ENCODE results near the gene ADGRG6.

The ADGRG6 gene

DNA sequence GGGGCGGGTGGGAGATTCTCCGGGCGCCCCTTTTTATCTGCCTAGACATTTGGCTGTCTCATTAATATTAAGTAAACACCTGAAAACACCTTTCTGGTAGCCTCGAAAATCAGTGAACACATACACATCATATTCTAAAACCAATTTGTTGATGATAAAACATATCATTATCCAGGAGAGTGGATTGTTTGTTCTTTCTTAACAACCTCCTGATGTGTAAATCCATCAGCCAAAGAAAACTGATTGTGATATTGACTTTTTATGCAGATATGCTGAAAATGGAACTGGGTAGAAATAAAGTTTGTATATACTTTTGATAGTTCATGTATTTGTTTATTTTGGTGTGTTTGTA, 75.7 kb downstream of the ADGRG6 start:
- Histone ChIP-seq H3K27ac (ENCODE audit: low read length) (no peak overlapping the region), H3K4me3 (ENCODE audit: low read depth in 1 of 2, low read length in 2 of 2) (no peak overlapping the region), H3K36me3 (ENCODE audit: control insufficient read depth in 1 of 2, insufficient read depth in 2 of 2, low read length in 2 of 2) (no peaks in the 10 kb centered on the region), H3K4me1 (ENCODE audit: control insufficient read depth in 1 of 2, insufficient read depth in 2 of 2, low read length in 2 of 2) (peaks cover 11 to 12% of the 10 kb centered on the region in 2 donors), H3K9me3 (ENCODE audit: control insufficient read depth in 1 of 2, low read length in 2 of 2) (no peaks in the 10 kb centered on the region), H3K27me3 (ENCODE audit: low read depth, low read length) (no peaks in the 10 kb centered on the region)

DNA sequence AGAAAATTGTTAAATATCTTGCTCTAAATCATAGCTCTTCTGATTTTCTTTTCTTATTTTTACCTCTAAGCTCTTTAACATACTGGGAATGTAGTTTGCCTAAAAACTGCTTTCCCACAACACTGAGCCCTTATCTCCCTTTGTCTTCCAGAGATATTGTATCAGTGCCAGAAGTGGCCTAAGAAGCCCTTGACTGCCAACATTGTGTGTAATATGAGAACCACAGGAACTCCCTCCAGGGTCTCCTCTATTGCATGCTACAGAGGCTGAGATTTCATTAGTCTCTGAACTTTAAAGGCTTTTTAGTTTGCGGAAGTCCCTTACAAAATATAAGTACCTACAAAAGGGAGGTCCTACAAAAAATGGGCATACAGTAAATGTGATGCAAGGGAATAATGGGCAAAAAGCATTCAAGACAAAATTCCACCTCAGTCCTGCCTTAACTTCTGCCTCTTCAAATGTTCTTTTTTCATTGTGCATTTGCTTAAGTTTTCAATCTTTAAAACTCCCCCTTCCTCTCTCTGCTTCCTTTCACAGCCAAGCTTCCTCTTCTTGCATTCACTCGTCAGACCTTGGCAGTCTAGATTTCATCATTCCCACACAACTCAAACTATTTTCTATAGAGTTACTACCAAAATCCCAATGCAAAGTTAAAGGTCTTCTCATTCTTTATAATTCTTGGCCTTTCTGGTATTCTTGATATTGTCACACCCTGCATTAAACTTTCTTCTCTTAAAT, 76.5 kb downstream of the ADGRG6 start:
- Histone ChIP-seq H3K9me3 (ENCODE audit: control insufficient read depth in 1 of 2, low read length in 2 of 2) (no peaks in the 10 kb centered on the region), H3K36me3 (ENCODE audit: control insufficient read depth in 1 of 2, insufficient read depth in 2 of 2, low read length in 2 of 2) (no peaks in the 10 kb centered on the region), H3K4me3 (ENCODE audit: low read depth in 1 of 2, low read length in 2 of 2) (no peak overlapping the region), H3K4me1 (ENCODE audit: control insufficient read depth in 1 of 2, insufficient read depth in 2 of 2, low read length in 2 of 2) (peaks cover 11 to 12% of the 10 kb centered on the region in 2 donors), H3K27me3 (ENCODE audit: low read depth, low read length) (no peaks in the 10 kb centered on the region), H3K27ac (ENCODE audit: low read length) (no peak overlapping the region)

DNA sequence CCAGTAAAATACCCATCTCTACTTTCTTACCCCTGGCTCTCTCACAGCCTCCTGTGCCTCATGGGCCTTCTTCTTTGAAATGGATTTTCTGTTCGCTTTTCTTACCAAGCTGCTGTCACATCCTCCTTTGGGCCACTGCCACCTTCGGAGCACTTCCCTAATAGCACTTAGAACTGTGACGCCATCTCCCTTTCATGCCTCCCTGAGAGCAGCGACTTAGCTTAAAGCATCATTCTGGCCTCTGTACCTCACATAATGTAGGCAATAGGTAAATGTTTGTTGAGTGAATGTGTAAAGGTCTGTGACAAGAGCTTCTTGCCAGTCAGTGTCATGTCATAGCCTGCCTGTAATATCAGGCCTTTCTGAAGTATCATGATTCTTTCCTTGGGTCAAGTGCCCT, 78.8 kb downstream of the ADGRG6 start:
- Histone ChIP-seq H3K4me1 (ENCODE audit: control insufficient read depth in 1 of 2, insufficient read depth in 2 of 2, low read length in 2 of 2) (peaks cover 11 to 12% of the 10 kb centered on the region in 2 donors), H3K9me3 (ENCODE audit: control insufficient read depth in 1 of 2, low read length in 2 of 2) (no peaks in the 10 kb centered on the region), H3K4me3 (ENCODE audit: low read depth in 1 of 2, low read length in 2 of 2) (no peak overlapping the region), H3K27me3 (ENCODE audit: low read depth, low read length) (no peaks in the 10 kb centered on the region), H3K36me3 (ENCODE audit: control insufficient read depth in 1 of 2, insufficient read depth in 2 of 2, low read length in 2 of 2) (no peaks in the 10 kb centered on the region), H3K27ac (ENCODE audit: low read length) (no peak overlapping the region)

DNA sequence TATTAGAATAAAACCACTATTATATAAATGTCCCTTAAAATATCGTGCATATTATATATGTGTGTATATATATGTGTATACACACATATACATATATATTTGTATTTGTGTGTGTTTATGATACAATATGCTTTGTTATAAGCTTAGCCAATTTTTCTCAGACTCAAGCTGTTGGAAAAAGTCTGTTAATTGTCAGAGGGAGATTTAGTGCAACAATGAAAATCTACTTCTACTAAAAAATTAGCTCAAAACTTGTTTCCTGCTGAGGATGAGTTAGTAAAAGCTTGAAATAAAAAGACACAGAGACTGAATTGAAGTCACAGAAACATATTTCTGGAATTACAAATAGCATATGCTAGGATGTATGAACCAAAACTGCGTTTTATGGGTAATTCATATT, 79.4 kb downstream of the ADGRG6 start:
- no peaks in the 10 kb centered on the region for H3K27me3 ChIP-seq (ENCODE audit: low read depth, low read length)
- H3K9me3 ChIP-seq (ENCODE audit: control insufficient read depth in 1 of 2, low read length in 2 of 2): no peaks in the 10 kb centered on the region
- no peak overlapping the region for H3K4me3 ChIP-seq (ENCODE audit: low read depth in 1 of 2, low read length in 2 of 2)
- no peaks in the 10 kb centered on the region for H3K36me3 ChIP-seq (ENCODE audit: control insufficient read depth in 1 of 2, insufficient read depth in 2 of 2, low read length in 2 of 2)
- peaks cover 11 to 12% of the 10 kb centered on the region in 2 donors for H3K4me1 ChIP-seq (ENCODE audit: control insufficient read depth in 1 of 2, insufficient read depth in 2 of 2, low read length in 2 of 2)
- H3K27ac ChIP-seq (ENCODE audit: low read length): no peak overlapping the region

DNA sequence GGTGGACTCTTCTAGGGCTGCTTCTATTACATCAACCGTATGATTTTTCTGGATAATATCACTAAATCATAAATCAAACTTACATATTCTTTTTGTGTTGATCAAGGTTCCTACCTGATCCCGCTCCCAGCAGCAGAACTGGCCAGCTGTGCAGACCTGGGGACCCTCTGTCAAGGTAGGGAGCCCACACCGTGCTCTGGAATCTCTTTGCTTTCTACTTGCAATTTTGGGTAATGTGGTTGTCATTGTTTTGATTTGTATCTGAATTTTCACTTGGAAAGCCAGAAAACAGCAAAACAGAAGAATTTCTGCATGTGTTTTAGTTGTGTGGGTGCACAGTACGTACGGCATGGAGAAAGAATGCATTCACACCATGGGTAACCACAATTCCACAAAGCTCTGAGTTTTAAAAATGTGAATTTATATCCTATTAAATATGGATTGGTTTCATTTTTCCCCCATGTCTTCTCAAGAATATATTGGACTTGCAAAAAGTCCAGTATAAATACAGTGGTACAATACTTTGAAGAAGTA, 80.1 kb downstream of the ADGRG6 start:
- H3K4me3 ChIP-seq (ENCODE audit: low read depth in 1 of 2, low read length in 2 of 2): no peak overlapping the region
- H3K27me3 ChIP-seq (ENCODE audit: low read depth, low read length): no peaks in the 10 kb centered on the region

DNA sequence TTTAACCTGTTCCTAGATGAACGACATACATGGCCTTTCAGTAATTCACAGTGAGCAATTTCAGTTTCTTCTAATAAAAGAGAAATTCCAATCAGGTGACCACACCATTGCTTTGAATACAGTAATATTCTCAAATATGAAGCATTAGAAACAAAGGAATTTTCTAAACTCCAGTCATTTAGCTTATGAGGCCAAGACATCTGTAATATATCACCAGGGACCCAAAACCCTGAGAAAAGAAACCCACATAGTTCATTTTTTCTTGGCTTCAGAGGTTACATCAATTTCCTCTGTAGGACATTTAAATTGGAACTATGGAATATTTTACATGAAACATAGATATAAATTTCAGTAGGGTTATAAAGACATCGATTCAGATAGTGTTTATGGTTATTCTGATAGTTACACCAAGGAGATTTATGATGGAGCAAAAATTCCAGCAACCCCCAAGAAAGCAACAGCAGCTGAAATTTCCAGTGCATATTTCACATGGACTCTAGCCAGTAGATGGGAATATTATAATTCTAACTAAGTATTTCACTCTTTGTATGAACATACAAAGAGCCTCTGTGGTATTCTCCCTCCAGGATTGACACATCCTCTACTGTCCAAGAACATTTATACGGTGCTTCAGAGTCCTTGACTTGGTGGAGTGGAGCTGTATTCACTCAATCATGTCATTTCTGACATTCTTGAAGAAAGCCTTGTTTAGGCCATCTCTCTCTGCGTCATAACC, 82.9 kb downstream of the ADGRG6 start:
- H3K27me3 ChIP-seq (ENCODE audit: low read depth, low read length): no peaks in the 10 kb centered on the region
- no peaks in the 10 kb centered on the region for H3K36me3 ChIP-seq (ENCODE audit: control insufficient read depth in 1 of 2, insufficient read depth in 2 of 2, low read length in 2 of 2)
- no peak overlapping the region for H3K27ac ChIP-seq (ENCODE audit: low read length)
- H3K9me3 ChIP-seq (ENCODE audit: control insufficient read depth in 1 of 2, low read length in 2 of 2): no peaks in the 10 kb centered on the region
- H3K4me3 ChIP-seq (ENCODE audit: low read depth in 1 of 2, low read length in 2 of 2): no peak overlapping the region
- H3K4me1 ChIP-seq (ENCODE audit: control insufficient read depth in 1 of 2, insufficient read depth in 2 of 2, low read length in 2 of 2): no peaks in the 10 kb centered on the region

More for the DNA sequence above, 80.1 kb downstream of the ADGRG6 start:
- Histone ChIP-seq H3K9me3 (ENCODE audit: control insufficient read depth in 1 of 2, low read length in 2 of 2) (no peaks in the 10 kb centered on the region), H3K36me3 (ENCODE audit: control insufficient read depth in 1 of 2, insufficient read depth in 2 of 2, low read length in 2 of 2) (no peaks in the 10 kb centered on the region), H3K4me1 (ENCODE audit: control insufficient read depth in 1 of 2, insufficient read depth in 2 of 2, low read length in 2 of 2) (peaks cover 11 to 12% of the 10 kb centered on the region in 2 donors), H3K27ac (ENCODE audit: low read length) (no peak overlapping the region)

DNA sequence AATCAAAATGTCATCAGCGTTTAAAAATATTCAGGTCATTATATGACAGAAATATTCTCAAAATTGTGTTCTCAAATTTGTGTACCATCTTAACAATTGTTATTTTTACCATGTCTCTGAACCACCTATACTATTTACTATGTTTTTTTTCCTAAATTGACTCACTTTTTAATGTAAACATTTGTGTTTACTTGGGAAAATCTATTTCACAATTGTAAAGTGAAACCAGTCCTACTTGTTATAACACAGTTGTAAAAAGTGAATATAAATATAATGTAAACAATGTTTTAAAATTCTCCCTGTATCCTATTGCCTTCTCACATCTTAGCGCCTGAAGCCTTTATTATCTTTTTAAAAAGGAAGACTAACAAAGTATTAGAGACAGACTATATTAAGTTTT, 83.5 kb downstream of the ADGRG6 start:
- Histone ChIP-seq H3K27ac (ENCODE audit: low read length) (no peak overlapping the region), H3K9me3 (ENCODE audit: control insufficient read depth in 1 of 2, low read length in 2 of 2) (no peaks in the 10 kb centered on the region), H3K4me3 (ENCODE audit: low read depth in 1 of 2, low read length in 2 of 2) (no peak overlapping the region), H3K27me3 (ENCODE audit: low read depth, low read length) (no peaks in the 10 kb centered on the region), H3K36me3 (ENCODE audit: control insufficient read depth in 1 of 2, insufficient read depth in 2 of 2, low read length in 2 of 2) (no peaks in the 10 kb centered on the region), H3K4me1 (ENCODE audit: control insufficient read depth in 1 of 2, insufficient read depth in 2 of 2, low read length in 2 of 2) (no peaks in the 10 kb centered on the region)

DNA sequence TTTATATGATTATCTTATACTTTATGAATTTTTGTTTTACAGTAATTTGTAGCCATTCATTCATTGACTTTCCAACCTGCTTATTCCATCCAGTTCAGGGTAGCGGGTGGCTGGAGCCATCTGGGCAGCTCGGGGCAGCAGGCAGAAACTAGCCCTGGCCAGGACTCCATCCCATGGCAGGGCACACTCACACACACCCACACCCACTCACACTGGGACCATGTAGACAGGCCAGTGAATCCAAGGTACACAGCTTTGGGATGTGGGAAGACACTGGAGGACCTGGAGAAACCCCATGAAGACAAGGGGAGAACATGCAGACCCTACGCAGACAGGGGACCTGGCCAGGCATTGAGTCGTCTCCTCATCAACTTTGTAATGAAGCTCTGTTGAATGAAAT, 84.8 kb downstream of the ADGRG6 start:
- Histone ChIP-seq H3K4me1 (ENCODE audit: control insufficient read depth in 1 of 2, insufficient read depth in 2 of 2, low read length in 2 of 2) (no peaks in the 10 kb centered on the region), H3K27me3 (ENCODE audit: low read depth, low read length) (no peaks in the 10 kb centered on the region), H3K27ac (ENCODE audit: low read length) (no peak overlapping the region), H3K4me3 (ENCODE audit: low read depth in 1 of 2, low read length in 2 of 2) (no peak overlapping the region), H3K36me3 (ENCODE audit: control insufficient read depth in 1 of 2, insufficient read depth in 2 of 2, low read length in 2 of 2) (no peaks in the 10 kb centered on the region), H3K9me3 (ENCODE audit: control insufficient read depth in 1 of 2, low read length in 2 of 2) (no peaks in the 10 kb centered on the region)

DNA sequence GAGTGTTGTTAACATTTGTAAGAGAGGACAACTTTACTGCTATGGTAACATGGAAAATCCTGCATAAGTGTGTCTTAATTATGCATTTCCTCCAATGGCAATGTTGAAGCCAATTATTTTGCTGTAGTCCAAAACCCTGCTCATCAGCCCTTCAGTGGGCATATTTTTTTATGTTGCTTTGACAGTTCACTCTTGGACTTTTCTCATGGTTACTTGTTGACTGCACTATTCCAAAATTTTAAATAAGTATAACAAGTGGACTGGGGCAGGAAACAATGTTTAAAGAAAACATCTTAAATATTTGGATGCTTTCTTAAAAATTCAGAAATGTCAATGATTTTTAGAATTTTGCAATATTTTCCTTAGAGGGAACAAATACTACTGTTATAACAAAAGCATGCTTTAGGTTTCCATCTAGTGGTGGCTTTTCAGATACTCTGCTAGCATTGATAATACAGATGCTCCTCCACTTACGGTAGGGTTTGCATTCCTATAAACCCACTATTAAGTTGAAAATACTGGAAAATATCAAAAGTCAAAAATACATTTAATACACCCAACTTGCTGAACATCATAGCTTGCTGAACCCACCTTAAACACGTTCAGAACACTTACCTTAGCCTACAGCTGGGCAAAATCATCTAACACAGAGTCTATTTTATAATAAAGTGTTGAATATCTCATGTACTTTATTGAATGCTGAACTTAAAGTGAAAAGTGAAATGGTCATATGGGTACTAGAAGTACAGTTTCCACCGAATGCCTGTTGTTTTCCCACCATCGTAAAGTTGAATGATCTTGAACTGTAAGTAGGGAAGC, 86.4 kb downstream of the ADGRG6 start:
- Histone ChIP-seq H3K4me3 (ENCODE audit: low read depth in 1 of 2, low read length in 2 of 2) (no peak overlapping the region), H3K27me3 (ENCODE audit: low read depth, low read length) (no peaks in the 10 kb centered on the region), H3K36me3 (ENCODE audit: control insufficient read depth in 1 of 2, insufficient read depth in 2 of 2, low read length in 2 of 2) (no peaks in the 10 kb centered on the region), H3K27ac (ENCODE audit: low read length) (no peak overlapping the region), H3K4me1 (ENCODE audit: control insufficient read depth in 1 of 2, insufficient read depth in 2 of 2, low read length in 2 of 2) (no peaks in the 10 kb centered on the region), H3K9me3 (ENCODE audit: control insufficient read depth in 1 of 2, low read length in 2 of 2) (no peaks in the 10 kb centered on the region)

DNA sequence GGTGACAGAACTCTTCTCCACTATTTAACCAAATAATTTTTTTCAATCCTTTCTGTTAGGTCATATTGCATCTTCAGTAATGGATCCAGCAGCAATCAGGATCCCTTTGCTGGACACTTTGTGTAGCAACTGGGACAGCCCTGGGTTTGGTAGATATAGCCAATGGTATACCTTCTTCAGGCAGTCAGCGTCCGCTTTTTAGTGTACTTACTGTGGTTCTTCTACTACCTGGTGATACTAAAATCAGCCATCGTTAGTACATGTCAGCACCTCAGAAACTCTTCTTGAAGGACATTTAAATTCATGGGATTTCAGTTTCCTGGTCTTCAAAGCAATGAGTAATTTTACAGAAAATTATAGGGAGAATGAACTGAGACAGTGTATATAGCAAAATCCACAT, 93.5 kb downstream of the ADGRG6 start:
- no peaks in the 10 kb centered on the region for H3K36me3 ChIP-seq (ENCODE audit: control insufficient read depth in 1 of 2, insufficient read depth in 2 of 2, low read length in 2 of 2)
- no peak overlapping the region for H3K27ac ChIP-seq (ENCODE audit: low read length)
- no peaks in the 10 kb centered on the region for H3K4me1 ChIP-seq (ENCODE audit: control insufficient read depth in 1 of 2, insufficient read depth in 2 of 2, low read length in 2 of 2)
- no peak overlapping the region for H3K4me3 ChIP-seq (ENCODE audit: low read depth in 1 of 2, low read length in 2 of 2)
- no peaks in the 10 kb centered on the region for H3K27me3 ChIP-seq (ENCODE audit: low read depth, low read length)
- H3K9me3 ChIP-seq (ENCODE audit: control insufficient read depth in 1 of 2, low read length in 2 of 2): no peaks in the 10 kb centered on the region

DNA sequence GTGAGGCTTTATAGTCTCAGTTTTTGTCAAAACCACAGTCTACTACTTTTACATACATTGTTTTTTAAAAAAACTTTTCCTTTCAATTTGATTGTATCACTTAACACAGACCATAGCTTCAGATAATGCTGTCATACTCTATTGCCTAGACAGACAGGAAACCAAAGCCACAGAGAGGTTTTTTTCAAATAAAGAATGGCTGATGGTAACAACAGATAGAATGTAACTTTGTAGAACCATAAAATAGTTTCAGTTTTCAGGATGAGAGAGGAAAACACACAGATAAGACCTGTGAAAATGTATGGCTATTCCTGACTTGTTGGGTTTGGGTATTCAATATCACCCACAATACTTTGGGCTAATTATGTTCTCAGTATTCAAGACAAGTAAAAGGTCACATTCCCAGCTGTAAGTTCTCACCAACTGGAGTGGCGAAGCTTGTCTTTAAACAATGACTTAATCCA, 94.0 kb downstream of the ADGRG6 start:
- no peaks in the 10 kb centered on the region for H3K27me3 ChIP-seq (ENCODE audit: low read depth, low read length)
- H3K27ac ChIP-seq (ENCODE audit: low read length): no peak overlapping the region
- no peaks in the 10 kb centered on the region for H3K4me1 ChIP-seq (ENCODE audit: control insufficient read depth in 1 of 2, insufficient read depth in 2 of 2, low read length in 2 of 2)
- H3K9me3 ChIP-seq (ENCODE audit: control insufficient read depth in 1 of 2, low read length in 2 of 2): no peaks in the 10 kb centered on the region
- no peaks in the 10 kb centered on the region for H3K36me3 ChIP-seq (ENCODE audit: control insufficient read depth in 1 of 2, insufficient read depth in 2 of 2, low read length in 2 of 2)
- H3K4me3 ChIP-seq (ENCODE audit: low read depth in 1 of 2, low read length in 2 of 2): no peak overlapping the region
